ENCODE results near the gene NID1. TPM values are rescaled to one million over a fixed set of nuclear protein-coding genes. Genes with fewer than 3 reads are reported as not detected.
A peak's percentile ranks its signal among the peaks of the same experiment; 100 is the strongest.

Gene NID1
- total RNA-seq, result 42.1 TPM
- long read RNA-seq, full-length matches to known transcripts, result 3 of 24 reads
- long read RNA-seq, partial matches to known transcripts, result 10 of 24 reads
- long read RNA-seq, other reads (novel, unspliced or antisense), result 11 of 24 reads

- DNase-seq (ENCODE audit: low spot score), result peak; percentile 93
- intact Hi-C loops (cut with DNase I), result loop anchor here (5.0 to 10.0 kb wide), 4 partner anchors 48 to 560 kb away; partner anchors contain the start of genes B3GALNT2 and LYST
Observed at GRCh38 chr1:236064674-236065508, at the start of gene NID1. Gene NID1, minus strand, starts transcription at chr1:236065090. Its CDS starts 11 bp downstream, at chr1:236065079.

- DNase-seq (ENCODE audit: low spot score), result no peak
- intact Hi-C loops (cut with DNase I), result loop anchor here (5.0 kb wide), 2 partner anchors 58 to 393 kb away; no protein-coding TSS in a partner anchor
Observed at GRCh38 chr1:236114076-236114747, 49.3 kb upstream of the NID1 start.

- DNase-seq (ENCODE audit: low spot score), result peak; percentile 79
Observed at GRCh38 chr1:236113324-236114032, 48.6 kb upstream of the NID1 start.

GRCh38 chr1:236112332-236112627, 47.4 kb upstream of the NID1 start:
- DNase-seq (ENCODE audit: low spot score), result no peak
- intact Hi-C loops (cut with DNase I), result loop anchor here (2.0 to 5.0 kb wide), 3 partner anchors 31 to 395 kb away; partner anchors contain the start of gene GPR137B

More at GRCh38 chr1:236113324-236114032, 48.6 kb upstream of the NID1 start:
- intact Hi-C loops (cut with DNase I), result loop anchor here (2.0 to 5.0 kb wide), 3 partner anchors 29 to 394 kb away; partner anchors contain the start of gene GPR137B

- no peak for DNase-seq (ENCODE audit: low spot score)
- intact Hi-C loops (cut with DNase I), result loop anchor here (2.0 to 5.0 kb wide), 3 partner anchors 31 to 396 kb away; partner anchors contain the start of gene GPR137B
Observed at GRCh38 chr1:236111527-236112331, 46.8 kb upstream of the NID1 start.

- DNase-seq (ENCODE audit: low spot score), result no peak
- intact Hi-C loops (cut with DNase I), result loop anchor here (5.0 kb wide), 2 partner anchors 62 to 397 kb away; no protein-coding TSS in a partner anchor
Observed at GRCh38 chr1:236110137-236110536, 45.2 kb upstream of the NID1 start.

GRCh38 chr1:236108027-236108648, 43.2 kb upstream of the NID1 start:
- DNase-seq (ENCODE audit: low spot score), result no peak
- intact Hi-C loops (cut with DNase I), result loop anchor here (2.0 to 10.0 kb wide), 2 partner anchors 177 to 383 kb away; partner anchors contain the start of gene ERO1B

GRCh38 chr1:236107121-236107907, 42.4 kb upstream of the NID1 start:
- intact Hi-C loops (cut with DNase I), result loop anchor here (10.0 kb wide), 1 partner anchor 177 kb away; the partner anchor contains the start of gene ERO1B
- no peak for DNase-seq (ENCODE audit: low spot score)

GRCh38 chr1:236103646-236104218, 38.8 kb upstream of the NID1 start:
- DNase-seq (ENCODE audit: low spot score), result no peak
- intact Hi-C loops (cut with DNase I), result loop anchor here (10.0 kb wide), 1 partner anchor 181 kb away; the partner anchor contains the start of gene ERO1B

GRCh38 chr1:236103059-236103458, 38.2 kb upstream of the NID1 start:
- intact Hi-C loops (cut with DNase I), result loop anchor here (10.0 kb wide), 1 partner anchor 182 kb away; the partner anchor contains the start of gene ERO1B
- no peak for DNase-seq (ENCODE audit: low spot score)

GRCh38 chr1:236102611-236103010, 37.7 kb upstream of the NID1 start:
- intact Hi-C loops (cut with DNase I), result loop anchor here (10.0 kb wide), 1 partner anchor 182 kb away; the partner anchor contains the start of gene ERO1B
- DNase-seq (ENCODE audit: low spot score), result no peak

GRCh38 chr1:236101233-236102200, 36.6 kb upstream of the NID1 start:
- DNase-seq (ENCODE audit: low spot score), result no peak
- intact Hi-C loops (cut with DNase I), result loop anchor here (10.0 kb wide), 1 partner anchor 183 kb away; the partner anchor contains the start of gene ERO1B

GRCh38 chr1:236100799-236101198, 35.9 kb upstream of the NID1 start:
- intact Hi-C loops (cut with DNase I), result loop anchor here (10.0 kb wide), 1 partner anchor 184 kb away; the partner anchor contains the start of gene ERO1B
- DNase-seq (ENCODE audit: low spot score), result no peak

GRCh38 chr1:236099355-236099974, 34.6 kb upstream of the NID1 start:
- no peak for DNase-seq (ENCODE audit: low spot score)
- intact Hi-C loops (cut with DNase I), result no loop called here

GRCh38 chr1:236098267-236098666, 33.4 kb upstream of the NID1 start:
- DNase-seq (ENCODE audit: low spot score), result no peak
- intact Hi-C loops (cut with DNase I), result no loop called here
